HG03108 (cell line): ENCODE results near the gene MNX1.

ENCODE experiments used
- ATAC-seq: cut with Tn5 transposase; IDR thresholded peaks from one replicate; pipeline ENCODE4 v1.9.1; 2021; ENCODE audit warnings: moderate library complexity; ENCODE audit not compliant: unreplicated experiment

MNX1 gene

GRCh38 chr7:156979711-156980110 lies 30.8 kb downstream of the MNX1 start:
- ATAC-seq, result no peak

DNA sequence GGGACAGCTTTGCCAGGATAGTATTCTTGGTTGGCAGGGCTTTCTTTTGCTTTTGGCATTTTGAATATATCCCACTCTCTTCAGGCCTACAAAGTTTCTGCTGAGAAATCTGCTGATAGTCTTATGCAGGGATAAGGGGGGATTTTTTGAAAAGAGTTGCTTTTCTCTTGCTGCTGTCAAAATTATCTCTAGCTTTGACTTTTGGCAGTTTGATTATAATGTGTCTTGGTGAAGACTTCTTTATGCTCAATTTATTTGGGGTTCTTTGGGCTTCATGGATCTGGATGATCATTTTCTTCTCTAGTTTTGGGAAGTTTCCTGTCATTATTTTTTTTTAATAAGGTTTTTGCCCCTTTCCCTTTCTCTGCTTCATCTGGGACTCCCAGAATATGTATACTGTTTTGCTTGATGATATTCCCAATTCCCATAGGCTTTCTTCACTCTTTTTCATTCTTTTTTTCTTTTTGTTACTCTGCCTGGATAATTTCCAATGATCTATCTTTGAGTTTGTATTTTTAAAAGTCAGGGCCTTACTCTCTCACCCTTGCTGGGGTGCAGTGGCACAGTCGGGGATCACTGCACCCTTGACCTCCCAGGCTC lies 31.4 kb downstream of the MNX1 start:
- no peak for ATAC-seq

GRCh38 chr7:156975620-156976019 lies 34.8 kb downstream of the MNX1 start:
- no peak for ATAC-seq

DNA sequence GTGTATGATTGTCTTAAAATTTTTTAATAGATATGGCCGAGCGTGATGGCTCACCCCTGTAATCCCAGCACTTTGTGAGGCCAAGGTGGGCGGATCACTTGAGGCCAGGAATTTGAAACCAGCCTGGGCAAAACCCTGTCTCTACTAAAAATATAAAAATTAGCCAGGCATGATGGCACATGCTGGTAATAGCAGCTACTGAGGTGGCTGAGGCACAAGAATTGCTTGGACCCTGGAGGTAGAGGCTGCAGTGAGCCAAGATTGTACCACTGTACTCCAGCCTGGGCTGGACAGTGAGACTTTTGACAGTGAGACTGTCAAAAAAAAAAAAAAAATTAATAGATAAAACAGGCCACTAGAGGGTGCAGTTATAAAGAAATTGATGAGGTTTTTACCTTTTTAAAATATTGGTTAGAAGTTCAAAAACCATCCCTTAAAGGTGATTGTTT lies 40.5 kb downstream of the MNX1 start:
- ATAC-seq, result no peak

GRCh38 chr7:156968183-156968582 lies 42.3 kb downstream of the MNX1 start:
- no peak for ATAC-seq

DNA sequence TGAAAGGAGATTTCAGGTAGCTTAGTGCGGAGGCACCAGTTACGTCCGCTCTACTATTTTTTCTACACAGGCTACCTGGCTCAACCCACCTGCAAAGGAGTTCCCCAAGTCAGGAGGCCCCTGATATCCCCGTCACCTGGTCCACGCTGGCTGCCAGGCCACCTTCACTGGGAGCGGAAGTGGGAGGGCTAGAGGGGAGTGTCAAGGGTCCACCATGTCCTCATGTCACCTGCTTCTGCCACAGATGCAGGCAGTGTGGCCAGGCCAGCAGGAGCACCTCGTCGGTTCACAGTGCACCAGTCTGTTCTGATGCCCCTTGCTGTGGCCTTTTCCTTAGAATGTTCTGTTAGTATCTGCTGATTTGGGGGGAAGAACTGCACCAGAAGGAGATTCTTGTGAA lies 44.1 kb downstream of the MNX1 start:
- no peak for ATAC-seq

DNA sequence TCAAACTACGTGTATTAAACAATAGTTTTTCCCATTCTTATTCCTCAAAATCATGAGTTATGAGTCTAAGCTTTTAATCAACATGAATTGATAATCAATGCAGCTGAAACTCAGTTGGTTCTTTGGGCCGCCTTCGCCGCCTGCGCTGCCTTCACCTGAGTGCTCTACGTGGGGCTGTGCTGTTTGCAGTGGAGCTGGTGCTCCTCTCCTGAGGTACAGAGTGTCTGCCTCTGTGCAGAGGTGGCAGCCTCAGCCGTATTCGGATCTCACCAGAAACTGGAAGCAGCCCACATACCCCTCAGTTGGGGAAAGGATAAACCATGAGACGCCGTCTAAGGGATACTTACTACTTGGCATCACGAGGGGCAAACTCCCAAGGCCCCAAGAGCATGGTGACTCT lies 45.5 kb downstream of the MNX1 start:
- no peak for ATAC-seq

- no peak for ATAC-seq
Measured at GRCh38 chr7:156963472-156963871, 47.0 kb downstream of the MNX1 start.

DNA sequence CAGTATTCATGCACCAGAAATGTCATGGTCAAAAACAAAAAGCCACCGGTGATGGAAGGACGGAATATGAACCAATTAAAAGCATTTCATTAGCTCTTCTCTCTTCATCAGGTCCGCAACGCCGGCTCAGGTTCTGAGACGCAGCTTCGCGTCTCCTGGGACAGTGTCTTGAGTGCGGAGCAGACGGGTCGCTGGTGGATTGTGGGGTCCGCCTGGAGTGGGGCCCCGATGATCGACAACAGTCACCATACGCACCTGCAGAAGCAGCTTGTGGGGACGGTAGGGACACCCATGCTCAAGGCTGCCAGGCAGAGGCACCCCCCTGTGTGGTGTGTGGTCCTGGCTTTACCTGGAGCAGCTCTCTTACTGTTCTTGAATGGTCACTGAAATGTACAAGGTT lies 47.6 kb downstream of the MNX1 start:
- no peak for ATAC-seq

DNA sequence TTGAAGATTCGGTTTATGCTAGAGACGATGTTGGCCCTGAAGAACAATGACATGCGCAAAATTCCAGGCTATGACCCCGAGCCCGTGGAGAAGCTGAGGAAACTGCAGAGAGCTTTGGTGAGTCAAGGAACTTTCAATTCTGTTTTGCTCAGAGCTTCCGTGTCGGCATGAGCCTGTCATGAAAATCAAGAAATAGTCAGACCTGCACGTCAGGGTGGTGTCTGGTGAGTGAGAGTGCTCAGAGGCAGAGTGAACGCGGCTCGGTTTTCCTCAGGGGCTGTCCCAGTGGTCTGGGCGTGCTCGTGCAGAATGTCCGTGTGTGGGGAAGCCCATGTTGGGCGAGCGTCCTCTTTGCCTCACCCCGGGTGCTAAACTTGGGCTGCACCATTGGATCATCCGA lies 48.3 kb downstream of the MNX1 start:
- peak; percentile 62 for ATAC-seq

DNA sequence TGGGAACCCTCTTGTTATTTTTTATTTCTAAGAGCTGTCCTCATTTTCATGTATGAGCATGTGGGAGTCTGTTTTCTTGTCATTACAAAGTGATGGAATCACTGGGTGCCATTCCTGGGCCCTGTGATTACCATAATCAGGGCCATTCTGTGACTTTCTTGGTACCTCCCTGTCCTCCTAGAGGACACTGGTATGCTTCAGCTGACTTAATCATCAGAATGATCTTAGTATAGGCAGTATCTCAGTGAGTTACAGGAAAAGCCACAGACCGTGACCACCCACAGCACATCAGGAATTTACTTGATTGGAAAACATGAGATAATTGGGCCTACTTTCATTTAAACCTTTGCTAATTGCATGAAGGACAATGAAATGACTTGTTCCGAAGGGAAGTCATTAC lies 53.7 kb downstream of the MNX1 start:
- no peak for ATAC-seq

GRCh38 chr7:156954941-156955340 lies 55.5 kb downstream of the MNX1 start:
- no peak for ATAC-seq
